GM19452 (cell line): Measurements from ENCODE around the gene SLC30A1.
A peak's percentile ranks its signal among the peaks of the same experiment; 100 is the strongest.
"Not testable (repeated sequence)": the region's sequence is repeated elsewhere in the genome, so short reads cannot be mapped to it uniquely, and the experiment has no call there.

Experiments used
- ATAC-seq: cut with Tn5 transposase; IDR thresholded peaks from one replicate; pipeline ENCODE4 v1.9.1; 2021; ENCODE audit not compliant: unreplicated experiment

SLC30A1 gene

GRCh38 chr1:211583011-211583992, 4.3 kb upstream of the SLC30A1 start:
- no peak for ATAC-seq

DNA sequence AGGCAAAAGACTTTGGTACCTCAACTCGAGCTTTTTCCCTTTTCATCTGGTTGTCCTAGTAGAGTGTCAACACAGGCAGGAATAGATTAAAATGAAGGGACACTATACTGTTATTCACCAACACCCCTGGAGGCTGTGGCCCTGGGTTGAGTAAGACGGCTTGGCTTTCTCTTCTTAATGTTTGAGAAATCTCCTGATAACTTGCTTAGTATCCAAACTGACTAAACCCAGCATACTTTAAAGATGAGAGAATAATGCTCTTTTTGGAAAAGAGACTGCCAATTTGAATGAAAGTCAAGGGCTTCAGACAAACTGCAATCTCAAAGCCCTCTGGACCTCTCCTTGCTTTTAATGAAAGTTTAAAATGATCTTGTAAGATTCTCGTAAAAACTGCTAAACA, 2.6 kb upstream of the SLC30A1 start:
- ATAC-seq = no peak

GRCh38 chr1:211580303-211580687, 1.3 kb upstream of the SLC30A1 start:
- ATAC-seq = no peak

DNA sequence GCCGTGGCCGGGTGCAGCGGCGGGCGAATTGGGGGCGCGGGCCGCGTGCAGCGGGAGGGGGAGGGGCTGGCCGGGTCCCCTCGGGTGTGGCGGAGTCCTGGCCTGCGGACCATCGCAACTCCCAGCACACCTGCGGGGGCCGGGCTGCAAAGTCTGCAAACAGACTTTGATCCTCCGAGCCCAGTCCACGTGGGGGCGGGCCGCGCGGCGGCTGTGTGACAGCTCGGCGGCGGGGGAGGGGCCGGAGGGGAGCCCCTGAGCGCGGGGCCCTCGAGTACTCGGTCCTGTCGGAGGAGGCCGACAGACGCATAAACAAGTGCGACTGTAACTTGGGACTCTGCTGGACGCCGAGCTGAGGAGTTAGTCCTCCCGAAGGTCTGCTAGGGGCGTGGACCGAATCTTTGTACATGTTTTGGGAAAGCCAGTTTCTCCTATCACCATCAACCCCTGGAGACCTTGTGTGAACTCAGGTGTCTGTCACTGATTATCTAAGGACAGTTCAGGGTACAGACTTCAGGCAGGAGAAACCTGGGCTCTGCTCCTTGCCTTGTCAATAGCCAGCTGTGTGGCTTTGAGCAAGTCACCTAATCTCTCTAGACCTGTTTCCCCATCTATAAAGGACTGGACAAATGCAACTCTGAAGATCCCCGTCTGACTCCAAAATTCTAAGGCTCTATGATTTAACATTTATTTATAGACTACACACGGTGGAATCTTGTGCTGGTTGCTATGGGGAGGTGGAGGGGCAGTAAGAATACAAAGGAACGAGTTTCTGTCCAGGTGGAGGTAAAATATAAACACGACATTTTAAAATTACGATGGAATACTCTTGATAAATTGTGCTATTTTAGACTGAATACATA, 710 bp upstream of the SLC30A1 start:
- ATAC-seq = peak; percentile 36

GRCh38 chr1:211577819-211578639, 932 bp downstream of the SLC30A1 start:
- ATAC-seq = peak; percentile 43

GRCh38 chr1:211577277-211577818, 1.6 kb downstream of the SLC30A1 start:
- ATAC-seq = no peak

GRCh38 chr1:211576717-211577116, 2.2 kb downstream of the SLC30A1 start:
- ATAC-seq = no peak

DNA sequence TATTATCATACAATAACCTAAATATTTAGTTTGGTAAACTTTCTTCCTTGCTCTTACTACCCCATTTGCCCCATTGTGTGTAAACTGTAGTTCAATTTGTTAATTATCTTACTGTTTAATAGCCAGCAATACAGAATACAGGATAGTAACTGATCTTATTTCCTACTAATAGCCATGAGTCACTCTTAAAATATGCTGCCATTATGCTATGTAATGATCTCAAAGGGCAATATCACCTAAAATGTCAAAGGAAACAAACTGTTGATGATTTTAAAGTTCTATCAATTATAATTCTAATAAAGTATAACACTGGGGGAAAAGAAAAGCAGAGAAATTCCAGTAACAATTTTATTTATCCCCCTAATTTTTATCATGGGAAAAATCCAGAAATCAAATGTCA, 4.3 kb downstream of the SLC30A1 start:
- ATAC-seq = no peak

- no peak for ATAC-seq
Measured at GRCh38 chr1:211571998-211572397, 7.0 kb downstream of the SLC30A1 start.

DNA sequence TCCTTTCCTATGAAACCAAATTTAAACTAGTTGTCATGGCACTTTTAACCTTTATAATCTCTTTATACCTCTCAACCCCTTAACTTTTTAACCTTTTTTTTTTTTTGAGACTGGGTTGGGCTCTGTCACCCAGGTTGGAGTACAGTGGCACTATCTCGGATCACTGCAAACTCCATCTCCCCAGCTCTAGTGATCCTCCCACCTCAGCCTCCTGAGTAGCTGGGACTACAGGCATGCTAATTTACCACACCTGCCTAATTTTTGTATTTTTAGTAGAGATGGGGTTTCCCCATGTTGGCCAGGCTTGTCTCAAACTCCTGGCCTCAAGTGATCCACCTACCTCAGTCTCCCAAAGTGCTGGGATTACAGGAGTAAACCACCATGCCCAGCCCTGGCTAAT, 8.6 kb downstream of the SLC30A1 start:
- ATAC-seq = not testable (repeated sequence)

DNA sequence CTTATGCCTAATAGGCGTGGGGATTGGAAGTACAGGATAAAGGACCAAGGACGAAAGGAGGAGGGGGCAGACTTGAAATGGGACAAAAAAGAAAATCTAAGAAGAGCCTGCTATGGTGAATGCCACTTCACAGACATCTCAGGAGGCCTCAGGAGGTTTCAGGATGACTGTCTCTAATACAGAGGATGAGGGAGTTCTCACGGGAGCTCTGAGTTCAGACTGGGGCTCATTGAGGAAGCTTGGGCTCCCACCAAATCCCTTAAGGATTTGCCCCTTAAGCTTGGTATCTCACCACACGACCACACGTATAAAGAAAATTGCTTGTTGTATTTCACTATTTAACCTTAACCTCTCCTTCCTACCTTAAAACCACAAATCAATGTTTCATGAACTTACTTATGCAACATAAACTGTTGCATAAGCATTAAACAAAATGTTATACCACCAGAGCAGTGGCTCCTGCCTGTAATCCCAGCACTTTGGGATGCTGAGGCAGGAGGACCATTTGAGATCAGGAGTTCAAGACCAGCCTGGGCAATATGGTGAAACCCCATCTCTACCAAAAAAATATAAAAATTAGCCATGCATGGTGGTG, 12.4 kb downstream of the SLC30A1 start:
- ATAC-seq = peak; percentile 86

- no peak for ATAC-seq
Measured at GRCh38 chr1:211564084-211564483, 14.9 kb downstream of the SLC30A1 start.

- no peak for ATAC-seq
Measured at GRCh38 chr1:211559222-211560010, 19.5 kb downstream of the SLC30A1 start.

GRCh38 chr1:211557894-211558625, 20.9 kb downstream of the SLC30A1 start:
- no peak for ATAC-seq

DNA sequence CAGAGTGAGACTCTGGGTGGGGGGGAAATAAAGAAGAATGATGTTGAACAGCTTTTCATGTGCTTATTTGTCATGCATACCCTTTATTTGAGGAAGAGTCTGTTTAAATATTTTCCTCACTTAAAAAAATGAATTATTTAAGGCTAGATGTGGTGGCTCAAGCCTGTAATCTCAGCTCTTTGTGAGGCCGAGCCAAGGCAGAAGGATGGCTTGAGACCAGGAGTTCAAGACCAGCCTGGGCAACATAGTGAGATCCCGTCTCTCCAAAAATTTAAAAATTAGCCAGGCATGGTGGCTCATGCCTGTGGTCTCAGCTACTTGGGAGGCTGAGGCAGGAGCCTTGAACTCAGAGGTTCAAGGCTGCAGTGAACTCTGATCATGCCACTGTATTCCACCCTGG, 25.4 kb downstream of the SLC30A1 start:
- no peak for ATAC-seq

DNA sequence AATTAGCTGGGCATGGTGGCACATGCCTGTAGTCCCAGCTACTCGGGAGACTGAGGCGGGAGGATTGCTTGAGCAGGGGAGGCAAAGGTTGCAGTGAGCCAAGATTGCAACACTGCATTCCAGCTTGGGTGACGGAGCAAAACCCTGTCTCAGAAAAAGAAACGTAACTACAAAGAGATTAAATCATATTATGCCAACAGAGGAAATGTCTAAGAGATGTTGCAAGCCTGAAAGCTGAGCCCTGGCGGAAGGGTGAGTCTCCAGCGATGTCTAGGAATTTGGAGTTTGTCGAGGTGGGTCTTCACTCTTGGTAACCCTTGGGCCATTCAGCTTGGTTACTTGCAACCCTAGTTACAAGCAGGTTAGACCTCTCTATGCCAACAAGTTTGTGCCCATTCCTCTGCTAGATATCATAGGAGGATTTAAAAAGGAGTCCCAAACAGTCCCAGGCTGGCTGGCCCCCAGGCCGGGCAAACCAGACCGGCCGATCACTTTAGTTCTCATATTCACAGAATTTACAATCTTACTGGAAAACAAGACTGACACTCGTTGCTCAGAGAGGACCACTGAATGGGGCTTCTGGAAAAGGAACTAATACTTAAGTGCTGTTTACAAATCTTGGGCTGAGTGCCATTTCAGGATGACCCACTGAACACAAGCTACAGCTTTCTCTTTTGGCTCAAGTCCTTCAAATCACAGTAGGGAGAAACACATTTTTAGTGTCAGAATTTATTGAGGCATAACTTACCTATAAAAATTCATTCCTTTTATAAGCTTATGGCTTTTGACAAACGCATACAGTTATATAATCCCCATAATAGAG, 27.1 kb downstream of the SLC30A1 start:
- no peak for ATAC-seq

- ATAC-seq = no peak
Measured at GRCh38 chr1:211549092-211549711, 29.8 kb downstream of the SLC30A1 start.
